Measurements from ENCODE around the gene MORN1.

Gene MORN1

DNA sequence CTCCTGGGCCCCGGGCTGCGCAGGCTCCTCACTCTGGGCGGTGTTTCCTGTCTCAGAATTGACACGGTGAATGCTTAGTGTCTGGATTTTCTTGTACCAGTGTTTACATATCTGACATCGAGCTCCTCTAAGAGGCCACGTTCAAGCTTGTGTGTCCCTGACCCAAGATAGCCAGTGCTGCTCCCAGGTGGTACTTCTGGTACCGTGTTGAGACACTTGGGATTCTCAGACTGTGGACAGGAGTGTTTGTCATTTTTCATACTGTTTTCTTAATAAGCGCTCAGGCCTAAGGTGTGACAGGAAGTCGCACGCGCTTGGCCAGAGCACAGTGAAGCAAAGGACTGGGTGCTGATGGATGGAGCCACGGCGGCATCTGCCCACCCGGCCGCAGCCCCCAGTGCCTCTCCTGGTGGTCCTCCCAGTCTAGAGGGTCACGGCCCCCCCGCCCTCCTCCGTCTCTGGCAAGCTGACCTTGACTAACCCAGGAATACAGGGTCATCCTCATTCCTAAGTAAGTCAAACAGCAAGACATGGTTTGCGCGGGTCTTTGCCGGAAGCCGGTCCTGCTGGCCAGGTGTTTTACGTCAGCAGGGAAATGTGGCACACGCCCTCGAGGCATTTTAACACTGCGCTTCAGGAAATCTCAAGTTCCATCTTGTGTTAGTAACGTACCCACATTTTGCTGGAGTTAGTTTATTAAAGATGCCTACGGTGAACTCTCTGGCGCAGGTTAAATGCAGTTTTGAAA lies 13.0 kb upstream of the MORN1 start:
- DNase-seq = no peak

DNA sequence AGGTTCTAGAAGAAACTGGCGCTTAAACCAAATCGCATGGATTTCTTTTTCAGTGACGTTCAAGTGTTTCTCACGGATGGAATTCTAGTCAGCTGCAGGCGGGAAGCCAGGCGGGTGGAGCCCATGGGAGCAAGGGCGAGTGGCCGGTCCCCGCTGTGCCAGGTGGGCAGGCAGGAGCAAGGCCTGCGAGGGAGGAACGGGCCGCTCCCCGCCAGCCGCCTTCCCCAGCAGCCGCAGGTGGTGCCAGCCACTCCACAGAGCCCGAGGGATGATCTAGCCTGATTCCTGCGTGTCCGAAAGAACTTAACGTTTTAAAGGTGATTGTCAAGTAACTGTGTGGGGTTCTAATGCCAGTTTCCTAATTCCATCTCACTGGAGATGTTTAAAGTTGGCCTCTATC lies 11.9 kb upstream of the MORN1 start:
- DNase-seq = no peak

DNA sequence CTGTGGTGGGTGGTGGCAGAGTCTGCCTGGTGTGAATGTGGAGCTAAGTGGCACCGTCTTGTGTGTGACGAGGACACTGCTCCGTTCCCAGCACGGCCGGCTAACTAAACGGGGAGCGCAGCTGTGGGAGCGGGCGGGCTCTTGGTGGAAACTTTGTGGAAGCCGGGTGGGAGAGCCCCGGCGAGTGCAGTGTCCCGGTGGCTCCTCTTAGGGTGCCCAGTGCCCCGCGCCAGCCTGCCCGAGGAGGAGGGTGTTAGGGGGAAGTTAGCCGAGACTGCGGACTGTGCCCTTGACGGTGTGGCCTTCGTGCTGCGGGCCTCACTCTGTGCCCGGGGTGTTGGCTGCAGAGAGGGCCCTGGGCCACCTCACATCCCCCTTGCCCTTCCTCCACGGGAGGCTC lies 11.1 kb upstream of the MORN1 start:
- DNase-seq = no peak

DNA sequence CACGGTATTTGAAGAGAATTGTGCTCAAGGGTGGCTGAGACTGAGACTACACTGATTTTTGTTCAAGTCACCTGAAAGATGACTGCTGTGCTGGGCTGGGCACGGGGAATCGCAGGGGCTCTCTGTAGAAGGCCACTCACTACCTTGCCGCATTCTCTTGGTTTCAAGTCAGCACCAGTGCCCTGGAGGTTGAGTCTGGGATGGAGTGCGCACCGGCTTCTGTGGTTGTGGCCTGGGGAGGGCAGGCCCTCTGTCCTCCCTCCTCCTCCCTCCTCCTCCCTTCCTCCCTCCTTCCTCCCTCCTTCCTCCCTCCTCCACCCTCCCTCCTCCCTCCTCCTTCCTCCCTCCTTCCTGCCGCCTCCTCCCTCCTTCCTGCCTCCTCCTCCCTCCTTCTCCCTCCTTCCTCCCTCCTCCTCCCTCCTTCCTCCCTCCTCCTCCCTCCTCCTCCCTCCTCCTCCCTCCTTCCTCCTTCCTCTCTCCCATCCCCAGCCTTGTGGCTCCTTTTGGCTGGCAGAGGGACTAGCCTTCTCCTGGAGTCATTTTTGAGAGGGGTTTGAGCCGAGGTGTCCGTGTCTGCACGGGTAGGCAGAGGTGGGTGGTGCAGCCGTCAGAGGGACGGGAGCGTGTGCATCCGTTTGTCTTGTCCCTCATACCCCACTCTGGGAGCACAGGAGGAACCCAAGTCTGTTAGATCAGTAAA lies 9.7 kb upstream of the MORN1 start:
- no peak for DNase-seq

DNA sequence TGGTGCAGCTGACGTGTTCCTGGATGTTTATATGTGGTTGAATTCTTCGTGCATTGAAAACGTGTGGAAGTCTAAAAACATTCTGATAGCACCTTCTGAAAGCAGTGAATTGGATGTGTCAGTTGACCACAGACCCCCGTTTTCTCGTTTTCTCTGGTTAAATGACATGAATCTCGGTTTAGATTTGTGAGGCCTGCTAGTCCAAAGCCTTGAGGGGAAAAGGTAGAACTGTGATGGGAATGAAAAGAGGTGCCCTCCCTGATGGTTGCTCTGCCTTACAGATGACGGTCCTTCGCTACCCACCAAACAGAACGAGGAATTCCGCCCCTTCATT lies 9.2 kb upstream of the MORN1 start:
- DNase-seq = no peak

DNA sequence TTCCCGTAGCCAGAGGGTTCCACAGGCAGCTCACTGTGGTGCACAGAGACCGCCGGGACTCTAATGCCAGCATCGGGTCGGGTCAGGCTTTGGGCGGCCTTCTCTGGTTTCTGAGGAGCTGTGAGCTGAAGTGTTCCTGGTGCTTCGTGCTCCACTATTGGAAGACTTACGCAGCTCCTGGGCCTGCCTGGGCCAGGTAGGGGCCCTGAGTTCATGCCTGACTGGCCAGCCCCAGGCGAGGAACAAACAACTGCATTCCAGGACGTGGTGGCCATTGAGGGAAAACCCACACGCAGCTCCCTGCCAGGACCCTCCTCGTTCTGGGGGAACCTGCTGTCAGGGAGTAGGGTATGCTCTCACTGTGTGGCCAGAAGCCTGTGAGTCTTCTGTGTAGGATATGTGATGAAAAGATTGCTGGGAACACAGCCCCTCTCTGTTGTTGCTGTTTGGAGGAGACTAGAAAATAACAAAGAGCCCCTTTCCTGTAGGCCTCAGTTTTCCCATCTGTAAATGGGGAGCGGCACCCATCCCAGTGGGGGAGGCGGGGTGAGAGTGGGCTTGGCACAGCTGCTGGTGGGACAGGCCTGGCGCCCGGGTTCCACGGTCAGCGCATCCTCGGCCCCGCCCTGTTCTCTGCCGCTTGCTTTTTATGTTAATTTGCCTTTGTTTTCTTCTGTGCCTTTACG lies 8.7 kb upstream of the MORN1 start:
- no peak for DNase-seq

DNA sequence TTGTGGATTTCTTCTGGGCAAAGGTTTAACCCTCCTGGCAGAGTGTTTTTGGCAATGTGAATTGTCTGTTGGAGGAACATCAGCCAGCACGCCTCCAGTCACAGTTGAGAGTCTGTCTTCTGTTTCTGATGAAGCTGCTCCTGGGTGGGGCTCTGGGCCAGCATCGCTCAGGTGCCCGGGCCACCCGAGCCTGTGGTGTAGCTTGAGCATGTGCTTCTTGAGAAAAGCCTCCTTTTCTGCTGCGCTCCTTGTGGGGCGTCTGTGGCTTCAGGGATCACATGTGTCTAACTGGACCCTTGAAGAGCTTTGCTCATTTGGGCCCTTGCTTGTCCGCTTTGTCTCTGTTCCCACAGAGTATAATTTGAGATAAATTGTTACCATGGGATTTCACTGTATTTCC lies 7.5 kb upstream of the MORN1 start:
- no peak for DNase-seq

DNA sequence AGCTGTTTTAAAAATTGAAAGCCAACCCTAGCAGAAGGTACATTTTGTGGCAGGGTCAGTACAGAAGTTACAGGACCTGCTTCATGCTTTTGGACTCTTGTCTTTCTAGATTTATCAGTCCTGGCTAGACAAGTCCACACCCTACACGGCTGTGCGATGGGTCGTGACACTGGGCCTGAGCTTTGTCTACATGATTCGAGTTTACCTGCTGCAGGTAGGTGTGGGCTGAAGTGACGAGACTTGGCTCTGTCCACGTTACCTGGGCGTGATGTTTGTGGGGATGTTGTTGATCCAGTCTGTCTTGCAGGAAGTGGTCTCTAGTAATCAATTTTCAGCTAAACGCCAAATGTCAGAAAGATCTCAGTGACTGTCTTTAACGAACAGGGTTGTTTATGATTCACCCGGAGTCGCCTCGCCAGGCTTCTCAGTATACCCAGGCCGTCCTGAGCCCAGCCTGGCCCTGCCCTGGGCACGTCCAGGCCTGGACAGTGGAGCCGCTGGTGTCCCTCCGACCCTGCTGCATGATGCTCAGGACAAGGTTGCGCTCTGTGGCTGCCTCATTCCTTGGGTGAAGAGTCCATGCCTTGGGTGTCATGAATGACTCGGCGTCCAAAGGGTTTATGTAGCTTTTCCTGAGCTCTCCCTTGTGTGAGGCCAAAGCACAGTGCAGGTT lies 5.8 kb upstream of the MORN1 start:
- DNase-seq = no peak

DNA sequence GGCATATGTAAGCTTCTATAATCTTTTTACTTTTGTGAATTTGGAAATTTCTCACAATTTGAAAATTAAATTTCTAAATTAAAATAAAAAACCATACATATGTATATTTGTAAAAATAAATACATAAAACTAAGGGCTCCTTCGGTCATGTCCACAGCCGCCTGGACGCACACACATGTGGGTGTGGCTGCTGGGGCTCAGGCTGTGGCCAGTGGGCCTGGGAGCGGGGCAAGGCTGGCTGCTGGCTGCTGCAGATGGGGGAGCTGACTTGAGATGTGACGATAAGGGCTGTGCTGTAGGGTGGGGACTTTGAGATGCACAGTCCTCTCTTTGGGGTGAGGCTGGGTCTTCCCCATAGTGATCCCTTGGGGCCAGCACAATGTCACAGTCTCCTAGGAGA lies 5.1 kb upstream of the MORN1 start:
- no peak for DNase-seq

DNA sequence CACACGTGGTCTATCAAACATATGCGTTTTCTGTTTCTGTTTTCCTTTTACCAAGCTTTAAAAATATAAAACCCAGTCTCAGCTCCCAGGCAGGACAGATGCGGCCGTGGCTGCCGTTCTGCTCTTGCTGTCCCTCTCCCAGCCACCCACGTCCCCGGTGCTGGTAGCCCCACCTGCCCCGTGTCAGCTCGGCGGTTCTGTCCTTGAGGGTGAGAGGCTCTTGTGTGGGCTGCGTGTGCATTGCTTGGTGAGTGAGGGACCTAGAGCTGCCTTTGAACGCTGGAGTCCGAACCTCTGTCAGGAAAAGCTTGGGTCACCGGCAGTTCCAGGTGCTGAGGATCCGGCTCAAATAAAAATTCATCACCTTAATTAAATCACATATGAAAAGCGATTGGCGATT lies 4.7 kb upstream of the MORN1 start:
- no peak for DNase-seq

DNA sequence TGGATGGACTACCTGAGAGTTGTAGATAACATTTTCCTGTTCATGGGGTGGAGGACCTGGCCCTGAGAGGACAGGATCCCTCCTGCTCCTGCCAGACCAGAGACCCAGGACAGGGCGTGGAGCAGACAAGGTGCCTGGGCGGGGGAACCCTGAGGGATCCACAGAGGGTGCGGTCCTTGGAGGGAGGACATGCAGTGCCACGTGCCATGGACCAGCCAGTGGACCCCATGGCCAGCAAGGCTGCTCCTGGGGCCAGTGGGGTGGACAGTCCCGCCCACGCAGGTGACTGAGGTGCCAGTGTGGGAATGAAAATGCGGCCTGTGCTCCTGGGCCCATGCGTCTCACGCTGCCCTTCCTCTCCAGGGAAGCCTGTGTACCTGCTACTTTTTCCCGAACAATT lies 3.9 kb upstream of the MORN1 start:
- DNase-seq = no peak

DNA sequence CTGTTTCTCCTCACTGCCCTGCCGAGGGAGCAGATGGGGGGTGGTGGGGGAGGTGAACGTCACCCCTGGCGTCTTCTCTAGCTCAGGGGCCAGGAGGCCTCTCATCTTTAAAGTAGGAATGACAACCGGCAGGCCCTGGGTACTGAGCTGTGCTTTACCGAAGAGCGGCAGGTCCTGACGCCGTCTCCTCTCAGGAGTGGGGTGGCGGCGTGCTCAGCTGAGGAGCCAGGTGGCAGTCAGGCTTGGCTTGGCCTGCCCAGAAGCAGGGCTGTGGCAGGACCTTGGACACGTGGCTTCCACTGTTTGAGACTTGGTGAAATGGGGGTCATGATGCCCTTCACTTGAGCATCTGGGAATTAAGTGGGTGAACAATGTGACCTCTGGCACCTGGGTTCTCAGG lies 3.4 kb upstream of the MORN1 start:
- DNase-seq = no peak

DNA sequence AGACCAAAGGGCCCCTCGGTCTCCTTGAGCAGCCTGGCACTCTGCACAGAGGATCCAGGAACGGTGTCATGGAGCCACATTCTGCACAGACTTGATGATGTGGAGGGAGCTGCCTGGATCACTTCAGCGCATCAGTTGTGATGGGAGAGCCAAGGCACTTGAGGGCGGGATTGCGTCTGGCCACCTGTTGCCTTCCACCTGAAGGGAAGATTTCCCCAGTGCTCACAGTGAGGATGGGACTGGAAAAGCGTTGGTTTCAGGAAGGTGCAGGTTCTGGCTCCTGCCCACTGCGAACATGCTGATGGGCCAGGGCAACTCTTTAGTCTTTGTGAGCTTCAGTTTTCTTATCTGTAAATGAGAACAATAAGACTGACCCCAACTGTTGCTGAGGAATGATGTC lies 2.9 kb upstream of the MORN1 start:
- DNase-seq = no peak

DNA sequence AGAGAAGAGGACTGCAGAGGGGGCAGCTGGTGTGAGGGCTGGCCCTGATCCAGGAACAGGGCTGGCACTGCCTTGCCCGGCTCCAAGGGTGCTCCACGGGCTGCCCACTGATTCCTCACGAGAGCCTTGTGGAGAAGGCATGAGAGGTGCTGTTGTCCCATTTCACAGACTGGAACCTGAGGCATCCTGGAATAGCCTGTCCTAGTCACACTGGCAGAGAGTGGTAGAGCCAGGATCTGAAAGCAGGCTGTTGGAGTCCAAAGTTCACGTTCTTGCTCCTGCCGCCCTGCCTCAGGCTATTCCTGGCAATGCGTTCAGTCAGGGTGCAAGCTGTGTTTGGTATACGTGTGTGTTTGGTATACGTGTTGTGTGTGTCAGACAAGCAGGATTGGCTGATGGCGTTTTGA lies 2.1 kb upstream of the MORN1 start:
- no peak for DNase-seq

DNA sequence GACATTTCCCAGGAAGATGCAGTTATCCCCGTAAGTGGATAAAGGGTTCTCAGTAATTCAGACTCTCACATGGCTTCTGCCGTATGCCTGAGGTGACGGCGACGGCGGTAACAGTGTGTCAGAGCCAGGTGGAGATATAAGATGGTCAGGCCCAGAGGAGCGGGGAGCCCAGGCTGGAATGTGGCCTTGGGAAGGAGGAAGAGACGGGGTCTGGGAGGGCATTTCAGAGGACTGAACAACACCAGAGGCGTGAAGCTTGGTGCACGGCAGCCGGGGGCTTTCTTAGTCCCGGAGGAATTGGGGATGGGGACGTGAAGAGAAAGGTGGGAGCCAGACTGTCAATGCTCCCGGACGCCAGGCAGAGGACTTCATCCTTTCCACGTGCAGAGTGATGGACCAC lies 1.3 kb upstream of the MORN1 start:
- no peak for DNase-seq

DNA sequence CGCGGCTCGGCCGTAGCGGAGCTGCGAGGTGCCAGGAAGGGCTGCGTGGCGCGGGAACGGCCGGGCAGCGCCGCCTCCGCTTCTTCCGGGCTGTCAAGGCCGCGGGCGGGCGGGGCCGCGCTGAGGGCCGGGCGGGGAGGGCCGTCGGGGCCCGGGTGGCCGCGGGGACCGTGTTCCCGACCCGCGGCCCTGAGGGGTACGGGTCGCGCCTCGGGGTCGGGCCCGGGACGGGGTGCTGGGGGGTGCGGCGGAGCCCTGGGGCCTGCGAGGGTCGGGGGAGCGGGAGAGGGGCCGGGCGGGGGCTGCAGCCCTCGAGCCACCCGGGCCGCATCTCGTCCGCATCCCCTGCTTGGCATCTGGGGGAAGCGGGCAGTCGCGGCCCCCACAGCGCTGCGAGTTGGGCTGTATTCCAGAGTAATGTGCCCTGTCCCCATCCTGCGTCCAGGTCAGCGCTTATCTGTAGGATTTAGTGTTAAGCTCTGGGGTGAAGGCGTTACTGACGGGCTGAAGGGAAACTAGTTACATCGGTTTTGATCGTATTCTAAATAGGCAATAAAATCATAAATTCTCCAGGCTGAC lies 666 bp upstream of the MORN1 start:
- no peak for DNase-seq

DNA sequence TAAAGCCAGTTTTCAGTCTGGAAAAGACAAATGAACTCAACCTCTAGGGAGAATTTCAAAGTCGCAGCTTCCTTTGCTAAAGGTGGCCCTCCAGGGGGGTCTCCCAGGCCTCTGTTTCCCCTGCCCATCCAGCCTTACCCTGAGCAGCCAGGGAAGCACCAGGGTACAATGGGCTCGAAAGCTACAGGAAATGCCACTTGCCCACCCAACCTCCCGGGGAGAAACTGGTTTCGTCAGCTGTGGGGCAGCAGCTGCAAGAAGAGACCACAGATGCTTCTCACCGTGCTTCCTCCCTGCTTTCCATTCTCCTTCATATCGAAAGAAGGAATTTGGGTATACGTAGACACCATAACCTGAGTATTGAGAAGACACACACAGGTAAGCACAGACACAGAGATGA lies 1.7 kb downstream of the MORN1 start:
- no peak for DNase-seq

DNA sequence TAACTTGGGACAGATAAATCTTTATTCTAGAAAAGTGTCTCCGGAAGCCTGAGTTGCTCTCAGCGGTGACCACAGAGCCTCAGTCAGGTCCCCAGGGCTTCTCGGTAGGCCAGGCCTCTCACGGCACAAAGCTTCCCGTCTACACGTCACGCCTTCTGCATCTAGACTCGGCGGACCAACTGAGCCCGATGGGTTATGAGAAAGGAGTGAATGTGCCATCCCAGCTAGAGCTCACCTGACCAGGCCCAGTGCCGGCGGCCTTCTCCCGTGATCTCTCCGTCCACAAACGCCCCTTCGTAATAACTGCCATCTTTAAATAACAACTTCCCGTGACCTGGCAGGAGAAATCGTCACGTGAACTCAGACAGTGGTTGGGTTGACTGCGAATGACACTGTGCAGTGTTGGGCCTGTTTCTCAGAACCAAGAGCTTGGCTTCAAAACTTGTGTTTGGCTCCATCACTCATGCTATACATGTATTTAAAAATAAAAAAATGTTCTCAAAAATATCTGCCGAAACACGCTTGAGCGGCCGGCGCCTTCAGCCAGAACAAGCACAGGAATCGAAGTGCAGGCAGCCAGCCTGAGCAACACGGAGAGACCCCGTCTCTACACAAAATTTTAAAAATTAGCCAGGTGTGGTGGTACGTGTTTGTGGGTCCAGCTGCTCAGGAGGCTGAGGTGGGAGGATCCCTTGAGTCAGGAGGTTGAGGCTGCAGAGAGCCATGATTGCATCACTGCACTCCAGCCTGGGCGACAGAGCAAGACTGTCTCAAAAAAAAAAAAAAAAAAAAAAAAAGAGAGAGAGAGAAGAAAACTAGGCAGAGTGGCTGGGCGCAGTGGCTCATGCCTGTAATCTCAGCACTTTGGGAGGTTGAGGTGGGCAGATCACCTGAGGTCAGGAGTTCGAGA lies 3.1 kb downstream of the MORN1 start:
- no peak for DNase-seq

DNA sequence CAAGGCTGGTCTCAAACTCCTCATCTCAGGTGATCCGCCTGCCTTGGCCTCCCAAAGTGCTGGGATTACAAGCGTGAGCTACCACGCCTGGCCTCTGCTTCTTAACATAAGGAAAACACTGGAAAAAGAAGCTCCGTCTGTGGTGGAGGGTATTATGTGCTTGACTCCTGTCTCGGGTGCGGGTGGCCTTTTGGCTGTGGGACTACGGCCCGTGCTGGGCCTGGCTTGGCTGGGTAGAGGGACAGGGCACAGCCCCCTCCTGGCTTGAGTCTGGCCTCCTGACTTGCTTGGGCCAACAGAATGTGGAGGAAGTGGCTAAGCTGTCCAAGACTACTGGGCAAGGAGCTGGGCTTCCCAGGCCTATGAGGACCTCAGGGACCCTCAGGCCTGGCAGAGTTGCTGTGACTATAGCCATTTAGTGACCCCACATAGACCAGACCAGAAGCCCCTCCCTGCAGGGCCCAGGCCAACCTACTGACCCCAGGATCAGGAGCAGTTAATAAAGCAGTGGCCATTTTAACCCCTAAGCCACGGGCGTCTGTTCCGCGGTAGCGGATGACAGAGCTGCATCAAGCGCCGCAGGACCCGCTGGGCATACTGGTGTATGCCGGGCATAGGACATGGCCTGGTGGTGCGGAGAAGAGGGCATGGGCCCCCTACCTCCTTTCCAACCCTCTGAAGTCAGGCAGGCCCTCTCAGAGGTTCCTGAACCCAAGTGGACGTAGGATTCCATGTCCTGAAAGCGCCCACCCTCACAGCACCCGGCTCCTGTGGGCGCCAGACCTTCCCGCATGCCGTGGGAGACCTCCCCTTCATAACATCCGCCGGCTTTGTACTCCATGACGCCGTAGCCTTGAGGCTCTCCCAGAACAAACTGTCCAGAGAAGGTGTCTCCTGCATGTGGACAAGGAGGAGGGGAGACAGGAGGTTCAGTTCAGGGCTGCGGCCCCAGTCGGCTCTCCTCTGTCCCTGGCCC lies 4.4 kb downstream of the MORN1 start:
- no peak for DNase-seq

DNA sequence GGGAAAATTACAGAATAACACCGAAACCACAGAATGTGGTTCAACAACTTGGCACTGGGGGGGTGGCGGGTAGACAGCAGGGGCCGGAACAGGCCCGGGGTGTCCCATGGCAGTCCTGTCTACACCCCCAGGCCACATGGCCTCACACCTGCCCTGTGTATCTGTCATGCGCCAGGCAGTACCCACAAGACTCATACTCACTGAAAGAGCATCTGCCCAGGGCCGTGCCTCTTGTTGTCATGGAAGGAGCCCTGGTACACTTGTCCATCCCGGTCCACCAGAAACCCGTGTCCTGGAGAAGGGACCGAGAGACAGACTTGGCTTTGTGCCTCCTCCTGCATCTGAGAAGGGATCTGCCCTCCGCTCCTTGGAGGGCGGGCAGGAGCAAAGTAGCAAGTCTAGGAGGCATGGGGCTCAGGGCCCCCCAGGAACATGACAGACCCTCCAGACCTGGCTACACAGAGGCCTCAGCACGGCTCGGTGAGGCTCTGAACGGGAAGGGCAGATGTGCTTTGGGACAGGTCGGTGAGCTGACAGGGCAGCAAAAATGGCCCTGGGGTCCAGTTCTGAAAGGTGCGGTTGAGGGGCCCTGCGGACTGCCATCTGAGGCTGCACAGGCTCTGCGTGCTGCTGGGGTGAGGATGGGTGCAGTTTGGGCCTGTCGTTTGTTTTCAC lies 5.6 kb downstream of the MORN1 start:
- DNase-seq = no peak
